Measurements from ENCODE around the gene NFKB2.

The NFKB2 gene

DNA sequence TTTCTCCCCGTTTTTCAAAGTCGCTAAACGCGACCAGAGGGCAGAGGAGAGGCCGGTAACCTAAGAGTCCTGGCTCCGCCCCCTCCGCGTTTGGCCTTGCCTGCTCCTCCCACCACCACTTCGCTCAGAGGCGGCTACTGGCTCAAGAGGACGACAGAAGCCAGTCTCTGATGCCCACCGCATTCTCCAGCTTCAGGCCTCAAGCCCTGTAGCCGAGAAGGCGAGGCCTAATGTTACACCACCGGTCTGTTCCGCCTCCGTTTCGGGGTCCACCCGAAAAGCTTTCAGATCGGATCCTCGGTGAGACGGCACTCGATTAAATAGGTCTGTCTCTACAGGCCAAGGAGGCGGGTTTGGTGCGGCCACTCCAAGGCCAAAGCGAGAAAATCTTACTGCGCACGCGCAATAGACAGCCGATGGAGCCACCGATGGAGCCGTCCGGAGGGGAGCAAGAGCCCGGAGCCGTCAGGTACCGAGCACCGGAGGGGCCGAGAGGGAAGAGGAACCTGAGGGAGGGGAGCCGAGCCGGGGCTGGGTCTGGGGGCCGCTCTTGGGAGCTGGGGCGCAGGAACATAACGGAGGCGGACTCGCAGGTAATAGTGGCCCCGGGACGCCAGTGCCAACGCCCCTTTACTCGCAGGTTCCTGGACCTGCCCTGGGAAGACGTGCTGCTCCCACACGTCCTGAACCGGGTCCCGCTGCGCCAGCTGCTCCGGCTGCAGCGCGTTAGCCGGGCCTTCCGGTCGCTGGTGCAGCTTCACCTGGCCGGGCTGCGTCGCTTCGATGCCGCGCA, 25.4 kb downstream of the NFKB2 start, which contains the start of gene FBXL15:
TSS of gene FBXL15 (plus strand) at position 123 of the 793 bp plus-strand sequence. CDS start at position 417, 294 bp downstream.
- H3K27ac ChIP-seq, result peak within 1 kb of the TSS; percentile 87
- peak; percentile 73 for DNase-seq (ENCODE audit: low read depth, low spot score)

DNA sequence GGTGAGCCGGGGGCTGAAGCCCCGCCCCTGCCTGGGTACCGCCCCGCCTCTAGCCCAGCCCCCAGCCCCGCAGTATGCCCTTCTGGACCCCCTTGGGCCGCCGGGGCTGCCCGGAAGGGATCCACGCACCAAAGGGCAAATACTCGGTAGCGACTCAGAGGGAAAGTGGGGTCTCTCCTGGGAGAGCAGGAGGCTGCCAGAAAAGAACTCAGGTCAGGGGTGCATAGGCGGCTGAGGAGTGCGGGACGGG, 25.9 kb downstream of the NFKB2 start:
- DNase-seq (ENCODE audit: low read depth, low spot score), result no peak
- peak overlapping the region; percentile 87 for H3K27ac ChIP-seq

DNA sequence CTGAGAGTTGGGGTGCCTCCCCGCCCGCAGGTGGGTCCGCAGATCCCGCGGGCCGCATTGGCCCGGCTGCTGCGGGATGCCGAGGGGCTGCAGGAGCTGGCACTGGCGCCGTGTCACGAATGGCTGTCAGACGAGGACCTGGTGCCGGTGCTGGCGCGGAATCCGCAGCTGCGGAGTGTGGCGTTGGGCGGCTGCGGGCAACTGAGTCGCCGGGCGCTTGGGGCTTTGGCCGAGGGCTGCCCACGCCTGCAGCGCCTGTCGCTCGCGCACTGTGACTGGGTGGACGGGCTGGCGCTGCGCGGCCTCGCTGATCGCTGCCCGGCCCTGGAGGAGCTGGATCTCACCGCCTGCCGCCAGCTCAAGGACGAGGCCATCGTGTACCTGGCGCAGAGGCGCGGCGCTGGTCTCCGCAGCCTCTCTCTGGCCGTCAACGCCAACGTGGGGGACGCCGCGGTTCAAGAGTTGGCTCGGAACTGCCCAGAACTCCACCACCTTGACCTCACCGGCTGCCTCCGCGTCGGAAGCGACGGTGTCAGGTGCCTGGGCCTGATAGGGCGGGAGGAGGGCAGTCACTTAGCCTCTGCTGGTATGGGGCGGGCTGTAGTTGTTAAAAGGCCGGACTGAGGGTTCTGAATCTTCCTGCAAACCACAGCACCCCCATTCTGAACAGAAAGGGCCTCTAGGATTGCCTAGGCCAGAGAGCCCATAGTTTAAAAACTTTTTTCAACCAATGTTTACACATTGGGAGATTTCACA, 26.4 kb downstream of the NFKB2 start:
- H3K27ac ChIP-seq, result peak overlapping the region; percentile 87
- no peak for DNase-seq (ENCODE audit: low read depth, low spot score)

DNA sequence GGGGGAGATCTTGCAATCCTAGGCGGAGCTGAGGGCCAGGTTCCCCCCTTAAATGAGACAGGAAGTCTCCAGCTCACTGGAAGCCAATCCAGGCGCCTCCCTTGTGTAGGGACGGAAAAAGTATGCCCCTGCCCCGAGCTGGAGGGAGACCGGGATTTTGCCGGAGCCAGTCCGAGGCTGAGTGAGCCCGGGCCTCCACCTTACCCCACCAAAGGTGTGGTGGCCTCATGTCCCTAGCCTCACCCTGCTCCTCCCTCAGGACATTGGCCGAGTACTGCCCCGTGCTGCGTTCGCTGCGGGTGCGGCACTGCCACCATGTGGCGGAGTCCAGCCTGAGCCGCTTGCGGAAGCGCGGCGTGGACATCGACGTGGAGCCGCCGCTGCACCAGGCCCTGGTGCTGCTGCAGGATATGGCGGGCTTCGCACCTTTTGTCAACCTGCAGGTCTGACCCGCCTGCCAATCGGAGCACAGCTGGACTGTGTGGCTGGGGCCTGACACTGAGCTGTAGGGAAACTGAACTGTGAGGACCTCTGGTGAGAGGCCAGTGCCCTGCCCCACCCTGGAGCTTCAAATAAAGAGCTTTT, 27.1 kb downstream of the NFKB2 start:
- DNase-seq (ENCODE audit: low read depth, low spot score), result peak; percentile 20
- H3K27ac ChIP-seq, result peak overlapping the region; percentile 87

DNA sequence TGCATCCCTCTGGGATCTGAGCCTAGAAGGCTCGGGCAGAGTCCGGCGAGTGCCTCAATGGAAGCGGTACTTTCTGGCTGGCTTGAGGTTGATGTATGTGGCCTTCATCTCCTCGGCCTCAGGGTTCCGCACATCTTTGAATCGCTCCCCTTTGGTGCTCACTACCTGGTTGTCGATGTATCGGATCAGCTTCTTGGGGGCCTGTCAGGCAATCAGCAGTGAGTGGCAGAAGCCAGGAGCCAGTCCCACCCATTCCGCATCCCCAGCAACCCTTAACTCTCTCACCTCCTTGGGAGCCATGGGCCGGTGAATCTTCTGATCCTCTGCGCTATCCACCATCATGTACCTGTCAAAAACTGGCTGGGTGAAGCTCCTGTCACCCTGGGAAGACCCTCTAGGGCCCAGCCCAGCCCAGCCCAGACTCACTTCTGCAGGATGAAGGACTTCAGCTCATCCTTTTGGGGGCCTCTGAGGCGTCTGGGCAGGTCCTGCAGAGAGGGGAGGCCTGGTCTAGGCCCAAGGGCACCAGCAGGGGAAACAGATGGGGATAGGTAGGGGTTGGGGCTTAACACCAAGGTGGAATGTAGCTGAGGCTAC, 28.0 kb downstream of the NFKB2 start:
- no peak for DNase-seq (ENCODE audit: low read depth, low spot score)
- no peak overlapping the region for H3K27ac ChIP-seq

DNA sequence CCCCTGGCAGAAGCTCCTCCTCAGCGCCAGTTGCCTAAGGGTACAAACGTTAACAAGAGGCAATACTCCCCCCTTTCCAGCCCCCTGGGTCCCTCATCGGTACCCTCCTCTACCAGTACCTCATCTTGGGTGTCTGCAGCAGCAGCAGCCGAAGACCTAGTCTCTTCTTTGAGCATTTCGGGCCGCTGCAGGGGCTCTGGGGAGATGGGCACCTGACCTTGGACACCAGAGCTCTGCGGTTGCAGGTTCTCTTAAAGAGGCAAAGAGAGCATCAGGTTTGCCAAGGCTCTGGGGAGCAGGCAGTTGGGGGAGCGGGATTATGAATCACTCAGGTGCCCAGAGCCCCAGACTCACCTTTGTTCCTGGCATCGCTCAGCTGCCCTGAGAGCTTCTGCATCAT, 28.6 kb downstream of the NFKB2 start:
- no peak overlapping the region for H3K27ac ChIP-seq
- no peak for DNase-seq (ENCODE audit: low read depth, low spot score)

DNA sequence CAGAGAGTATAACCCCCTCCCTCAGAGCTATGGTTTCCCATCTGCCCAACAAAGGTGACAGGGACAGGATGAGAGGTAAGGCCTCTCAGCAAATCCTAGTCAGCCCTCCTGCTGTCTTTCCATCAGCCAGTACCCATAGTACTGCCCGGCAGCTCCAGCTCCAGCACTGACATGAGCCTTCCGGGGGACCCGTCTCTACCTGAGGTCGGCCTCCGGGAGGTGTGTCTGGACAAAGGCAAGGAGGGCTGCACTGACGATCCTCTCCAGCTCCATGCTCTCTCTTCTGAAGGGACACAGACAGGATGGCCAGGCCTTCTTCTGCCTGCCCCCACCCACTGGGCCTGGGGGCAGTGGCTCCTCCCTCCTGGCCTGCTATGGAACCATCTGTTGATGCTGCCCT, 29.4 kb downstream of the NFKB2 start:
- H3K27ac ChIP-seq, result no peak overlapping the region
- no peak for DNase-seq (ENCODE audit: low read depth, low spot score)

DNA sequence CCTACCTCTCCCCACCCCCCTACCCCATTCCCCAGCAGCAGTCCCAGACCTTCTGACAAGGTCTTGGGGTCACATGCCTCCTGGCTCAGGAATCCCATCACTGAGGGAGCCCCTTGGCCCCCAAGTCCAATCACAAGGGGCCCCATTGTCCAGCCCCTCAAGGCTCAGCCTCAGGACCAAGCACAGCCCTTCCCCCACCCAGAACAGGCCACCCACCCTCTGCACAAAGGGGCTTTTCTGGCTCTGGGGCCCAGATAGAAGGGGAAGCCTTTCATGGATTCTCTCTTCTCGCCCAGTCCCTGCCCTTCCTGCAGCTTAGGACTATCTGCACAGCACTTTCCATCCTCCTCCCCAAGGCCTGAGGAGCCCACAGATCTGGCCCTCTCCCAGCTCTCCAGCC, 29.9 kb downstream of the NFKB2 start:
- no peak for DNase-seq (ENCODE audit: low read depth, low spot score)
- no peak overlapping the region for H3K27ac ChIP-seq

DNA sequence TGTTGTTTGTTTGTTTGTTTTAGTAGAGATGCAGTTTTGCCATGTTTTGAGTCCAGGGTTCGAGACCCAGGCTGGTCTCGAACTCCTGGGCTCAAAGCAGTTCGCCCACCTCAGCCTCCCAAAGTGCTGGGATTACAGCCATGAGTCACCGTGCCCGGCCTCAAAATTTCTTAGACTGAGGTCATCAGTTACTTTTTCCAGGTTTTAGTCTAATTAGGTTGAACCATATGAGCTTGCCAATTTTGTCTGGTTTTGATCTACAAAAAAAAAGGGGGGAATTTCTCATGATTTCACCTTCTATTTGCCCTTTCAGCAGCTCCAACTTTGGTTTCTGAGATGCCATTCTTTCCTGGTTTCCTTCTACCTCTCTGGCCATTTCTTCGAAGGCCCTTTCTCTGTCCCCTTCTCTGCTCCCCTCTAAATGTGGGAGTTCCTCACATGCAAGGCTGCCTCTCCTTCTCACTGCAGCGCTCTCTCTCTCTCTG, 31.3 kb downstream of the NFKB2 start:
- no peak for DNase-seq (ENCODE audit: low read depth, low spot score)
- H3K27ac ChIP-seq, result no peak overlapping the region

DNA sequence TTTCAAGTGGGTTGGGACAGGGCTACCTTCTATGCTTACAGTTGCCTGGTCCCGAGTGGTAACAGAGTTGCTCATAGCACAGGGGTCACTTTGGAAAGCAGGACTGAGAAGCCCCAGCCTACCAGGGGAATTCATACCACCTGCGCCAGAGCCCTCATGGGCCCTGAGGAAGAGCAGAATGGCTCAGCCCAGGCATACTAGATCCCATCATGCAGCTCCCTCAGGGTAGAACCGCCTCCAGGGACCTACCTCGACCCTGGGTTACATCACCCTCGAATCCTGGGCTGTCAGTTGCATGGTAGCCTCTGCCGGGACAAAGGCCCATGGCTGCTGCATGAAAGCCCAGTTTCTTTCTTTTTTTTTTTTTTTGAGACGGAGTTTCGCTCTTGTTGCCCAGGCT, 34.0 kb downstream of the NFKB2 start:
- no peak for DNase-seq (ENCODE audit: low read depth, low spot score)
- H3K27ac ChIP-seq, result no peak overlapping the region

DNA sequence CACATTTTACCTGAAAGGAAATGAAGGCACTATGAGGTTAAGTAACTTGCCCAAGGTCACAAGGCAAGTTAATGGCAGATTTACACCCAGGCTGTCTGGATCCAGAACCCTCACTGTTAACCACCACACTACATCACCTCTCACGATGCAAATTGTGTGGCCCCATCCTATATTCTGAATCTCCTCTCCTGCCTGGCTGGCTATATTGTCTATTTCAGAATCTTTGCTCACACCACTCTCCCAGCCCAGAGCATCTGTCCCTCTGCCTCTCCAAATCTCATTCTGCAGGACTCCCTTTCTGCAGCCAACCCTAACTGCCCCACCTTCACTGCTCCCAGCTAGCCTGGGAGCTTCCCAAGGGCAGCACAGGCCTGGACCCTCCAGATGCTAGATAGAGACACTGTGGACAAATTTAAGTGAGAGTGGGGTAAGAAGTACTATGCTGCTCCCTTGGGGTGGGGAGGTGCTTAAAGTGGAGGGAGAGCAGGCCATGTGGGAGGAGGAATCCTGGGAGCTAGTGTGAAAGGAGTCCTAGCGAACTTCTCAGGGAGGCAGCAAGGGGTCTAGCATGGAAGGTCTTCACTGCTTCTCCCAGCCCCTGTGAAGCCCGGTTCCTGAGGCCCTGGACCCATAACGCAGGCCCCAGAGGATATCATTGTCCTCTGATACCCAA, 36.1 kb downstream of the NFKB2 start:
- H3K27ac ChIP-seq, result peak overlapping the region; percentile 48
- no peak for DNase-seq (ENCODE audit: low read depth, low spot score)

DNA sequence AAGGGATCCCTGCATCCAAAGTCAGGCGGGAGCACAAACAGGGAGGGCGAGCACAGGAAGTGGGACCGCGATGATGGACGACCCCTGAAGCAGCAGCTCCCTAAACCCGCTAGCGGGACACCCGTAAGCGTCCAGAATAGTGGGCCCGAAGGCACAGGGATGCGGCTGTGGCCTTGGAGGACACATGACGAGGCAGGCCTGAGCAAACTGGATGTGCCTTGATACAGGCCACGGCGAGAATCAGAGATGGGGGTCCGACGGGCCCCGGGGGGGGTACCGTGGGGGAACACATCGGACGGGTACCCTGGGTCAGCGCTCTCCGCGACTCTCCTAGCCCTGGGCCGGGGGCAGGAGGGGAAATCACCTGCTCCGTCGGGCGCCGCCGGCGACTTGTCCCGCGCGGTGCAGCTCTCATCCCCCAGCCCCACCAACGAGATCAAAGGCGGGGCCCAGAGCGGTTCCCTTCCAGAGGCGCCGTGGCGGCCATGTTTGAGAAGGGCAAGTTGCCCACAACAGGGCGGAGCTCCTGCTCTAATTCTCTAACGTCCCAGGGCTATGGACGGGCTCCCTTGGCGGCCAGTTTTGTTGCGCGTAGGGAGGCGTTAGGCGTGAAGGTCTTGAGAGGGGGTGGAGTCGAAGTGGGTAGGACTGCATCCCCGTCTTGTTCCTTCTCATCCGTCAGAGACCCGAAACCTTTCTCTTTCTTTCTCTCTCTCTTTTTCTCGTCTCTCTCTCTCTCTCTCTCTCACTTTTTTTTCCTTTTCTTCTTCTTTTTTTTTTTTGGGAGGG, 36.9 kb downstream of the NFKB2 start, which contains the start of gene CUEDC2:
TSS of gene CUEDC2 (minus strand) at position 413 of the 789 bp plus-strand sequence. CDS start 7,386 bp downstream, outside the sequence.
- DNase-seq (ENCODE audit: low read depth, low spot score), result peak; percentile 55
- H3K27ac ChIP-seq, result peak within 1 kb of the TSS; percentile 48

DNA sequence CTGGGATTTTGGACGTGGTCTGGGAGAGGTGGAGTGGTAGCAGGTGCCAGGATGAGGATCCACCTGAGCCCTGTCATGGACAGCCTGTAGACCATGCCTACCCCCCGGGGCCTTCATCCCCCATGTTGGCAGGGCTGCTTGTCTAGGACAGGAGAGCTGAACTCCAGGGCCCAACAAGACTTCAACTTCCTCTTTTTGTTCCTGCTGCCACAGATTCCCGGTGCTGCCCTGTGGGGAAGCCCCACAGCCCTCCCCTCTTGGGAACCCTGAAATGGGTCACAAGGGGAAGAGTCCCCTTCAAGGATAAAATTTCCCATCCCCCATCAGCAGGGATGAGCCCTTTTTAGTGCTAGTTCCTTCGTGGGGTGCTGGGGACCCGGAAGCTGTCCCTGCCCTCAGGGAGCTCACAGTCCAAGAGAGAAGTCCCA, 38.1 kb downstream of the NFKB2 start:
- no peak overlapping the region for H3K27ac ChIP-seq
- no peak for DNase-seq (ENCODE audit: low read depth, low spot score)

DNA sequence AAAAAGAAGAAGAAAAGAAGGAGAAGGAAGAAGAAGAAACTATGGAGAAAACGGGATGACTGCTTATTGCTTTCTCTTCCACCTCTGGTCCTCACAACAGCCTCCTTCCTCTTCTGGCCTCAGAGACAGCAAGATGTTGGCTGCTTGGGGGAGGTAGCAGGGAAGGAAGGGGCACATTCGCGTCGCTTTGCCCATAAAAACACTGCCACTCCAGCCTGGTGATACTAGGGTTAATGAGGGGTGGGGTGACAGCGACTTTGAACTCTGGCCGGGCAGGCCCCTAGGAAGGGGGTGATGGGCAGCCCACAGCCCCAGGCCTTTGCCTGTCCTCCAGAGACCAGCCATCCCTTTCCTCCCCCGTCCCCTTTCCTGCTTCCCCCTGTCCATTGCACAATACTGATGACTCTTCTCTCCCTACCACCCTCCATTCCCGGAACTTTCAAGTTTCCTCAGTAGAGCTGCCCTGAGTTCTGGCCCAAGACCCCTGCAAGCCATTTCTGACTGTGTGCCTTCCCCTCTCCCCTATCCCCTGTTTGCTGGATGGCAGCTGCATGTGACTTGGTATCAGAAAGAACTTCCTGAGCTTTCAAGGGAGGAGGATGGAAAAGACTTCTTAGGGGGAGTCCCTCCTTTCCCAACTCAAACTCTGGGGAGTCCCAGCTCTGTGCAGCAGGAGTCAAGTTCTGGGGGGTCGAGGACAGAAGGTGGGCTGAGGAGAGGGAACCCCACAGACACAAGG, 39.1 kb downstream of the NFKB2 start:
- H3K27ac ChIP-seq, result no peak overlapping the region
- no peak for DNase-seq (ENCODE audit: low read depth, low spot score)

DNA sequence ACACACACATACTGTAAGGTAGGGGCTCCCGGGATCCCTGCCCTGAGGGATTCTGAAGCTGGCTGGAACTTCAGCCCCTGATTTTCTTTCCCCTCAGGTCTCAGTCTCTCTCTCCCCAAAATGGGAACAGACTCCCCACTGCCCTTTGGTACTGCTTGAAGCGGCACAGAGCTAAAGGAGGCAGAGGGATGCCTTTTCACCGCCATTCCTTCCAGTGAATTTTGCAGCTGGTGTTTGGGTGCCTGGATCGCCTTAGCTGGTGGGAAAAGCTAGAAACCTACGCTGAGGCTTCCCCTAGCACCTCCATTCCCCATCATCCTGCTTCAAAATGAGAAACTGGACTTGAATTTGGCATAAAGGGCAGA, 39.6 kb downstream of the NFKB2 start:
- H3K27ac ChIP-seq, result no peak overlapping the region
- DNase-seq (ENCODE audit: low read depth, low spot score), result no peak

DNA sequence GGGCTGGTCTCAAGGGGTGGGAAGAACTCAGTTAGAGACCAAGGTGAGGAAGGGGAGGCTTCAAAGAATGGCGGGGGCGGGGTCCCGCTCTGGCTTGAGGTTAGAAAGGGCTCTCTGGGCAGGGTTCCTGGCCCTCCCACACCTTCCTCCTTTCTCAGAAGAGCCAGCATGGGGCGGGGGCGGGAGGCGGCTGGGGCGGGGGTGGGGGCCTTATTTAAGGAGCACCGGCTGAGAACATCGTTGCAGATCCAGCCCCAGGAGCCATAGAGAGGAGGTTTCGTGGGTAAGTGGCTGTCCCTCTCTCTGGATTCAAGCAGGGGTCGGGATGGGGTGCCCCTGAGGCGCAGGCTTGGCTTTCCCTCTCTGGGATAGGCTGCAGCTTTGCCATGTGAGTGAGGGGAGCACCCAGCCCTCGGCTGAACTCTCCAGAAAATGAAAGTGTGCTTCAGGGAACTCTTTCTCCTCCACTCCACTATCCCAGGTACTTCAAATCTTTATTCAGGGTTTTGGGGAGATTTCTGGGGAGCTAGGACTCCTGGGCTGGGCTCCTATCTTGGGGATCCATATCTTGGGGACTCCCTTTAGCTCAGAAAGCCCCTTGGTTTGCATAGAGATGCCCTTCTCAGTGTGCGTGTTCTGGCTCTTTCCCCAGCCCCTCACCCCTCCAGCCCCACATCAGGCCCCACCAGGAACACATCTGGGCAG, 40.2 kb downstream of the NFKB2 start:
- DNase-seq (ENCODE audit: low read depth, low spot score), result no peak
- no peak overlapping the region for H3K27ac ChIP-seq

DNA sequence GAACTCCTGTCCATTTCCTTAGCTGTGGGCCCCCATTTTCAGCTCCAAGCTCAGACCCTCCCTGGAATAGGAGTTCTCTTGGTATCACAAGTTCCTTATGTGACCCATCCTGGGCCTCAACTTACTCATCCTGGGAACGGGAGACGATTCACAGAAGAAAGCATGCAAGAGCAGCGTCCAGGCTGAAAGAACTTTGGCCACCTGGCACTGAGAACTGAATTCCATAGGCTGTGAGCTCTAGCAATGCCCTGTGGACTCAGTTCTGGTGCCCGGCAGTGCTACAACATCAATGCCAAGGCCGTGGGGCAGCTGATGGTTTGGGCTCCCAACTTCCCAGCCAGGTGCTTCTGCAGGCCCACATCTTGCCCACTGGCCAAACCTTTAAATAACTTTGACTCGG, 40.8 kb downstream of the NFKB2 start:
- no peak overlapping the region for H3K27ac ChIP-seq
- no peak for DNase-seq (ENCODE audit: low read depth, low spot score)

DNA sequence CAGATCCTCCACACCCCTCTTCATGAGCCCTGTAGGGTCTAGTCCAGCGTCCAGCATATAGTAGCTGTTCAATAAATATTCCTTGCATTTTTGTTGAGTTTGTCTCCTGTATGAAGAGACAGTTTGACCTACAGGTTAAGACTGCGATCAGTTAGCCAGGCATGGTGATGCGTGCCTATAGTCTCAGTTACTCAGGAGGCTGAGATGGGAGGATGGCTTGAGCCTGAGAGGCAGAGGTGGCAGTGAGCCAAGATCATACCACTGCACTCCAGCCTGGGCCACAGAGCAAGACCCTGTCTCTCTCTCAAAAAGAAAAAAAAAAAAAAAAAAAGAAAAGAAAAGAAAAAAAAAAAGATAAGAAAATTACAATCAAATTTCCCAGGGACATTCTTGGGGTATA, 42.0 kb downstream of the NFKB2 start:
- no peak for DNase-seq (ENCODE audit: low read depth, low spot score)
- H3K27ac ChIP-seq, result no peak overlapping the region

All from epithelial cell of prostate (primary cell).